Panc1 (cell line): ENCODE measurements around the gene PLCB4.

Experiments
- CTCF ChIP-seq: fragments of 450-650 bp; IDR thresholded peaks from 2 replicates; pipeline ENCODE4 v1.5.1; 2017; ENCODE audit warnings: mild to moderate bottlenecking
- SIN3A ChIP-seq: IDR thresholded peaks from 2 replicates; pipeline ENCODE4 v1.6.1; 2012; ENCODE audit warnings: low read depth, mild to moderate bottlenecking, low read length, moderate library complexity, borderline replicate concordance; ENCODE audit not compliant: insufficient read depth
- TCF7L2 ChIP-seq: IDR thresholded peaks from 2 replicates; pipeline ENCODE4 v1.6.1; 2011; ENCODE audit warnings: mild to moderate bottlenecking, low read depth, low read length, inconsistent platforms
- TF ChIP-seq, protein P1 (sequence below), 2 experiments: IDR thresholded peaks; 2 replicates each; pipeline ENCODE4 v1.6.1; 2011 to 2012; ENCODE audit warnings: low read depth in 2 of 2, control low read depth in 1 of 2, low read length in 1 of 2, mild to moderate bottlenecking in 1 of 2, moderate library complexity in 1 of 2; ENCODE audit not compliant: insufficient read depth in 1 of 2

DNA sequence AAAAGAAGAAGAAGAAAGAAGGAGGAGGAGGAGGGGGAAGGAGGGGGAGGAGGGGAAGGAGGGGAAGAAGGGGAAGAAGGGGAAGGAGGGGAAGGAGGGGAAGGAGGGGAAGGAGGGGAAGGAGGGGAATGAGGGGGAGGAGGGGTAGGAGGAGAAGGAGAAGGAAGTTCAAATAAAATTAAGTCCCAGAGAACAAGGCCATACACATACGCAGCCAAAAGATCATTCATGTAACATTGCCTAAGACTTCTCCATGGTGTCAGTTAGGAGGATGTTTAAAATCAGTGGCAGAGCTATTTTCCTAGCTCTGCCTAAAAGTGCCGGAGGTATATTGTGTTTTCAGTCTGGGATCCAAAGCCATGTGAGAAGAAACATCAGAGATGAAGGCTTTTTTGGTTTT, 75.8 kb downstream of the PLCB4 start:
- TF ChIP-seq CTCF (no peak), SIN3A (no peak), TCF7L2 (no peak)
- TF ChIP-seq, protein P1, sequence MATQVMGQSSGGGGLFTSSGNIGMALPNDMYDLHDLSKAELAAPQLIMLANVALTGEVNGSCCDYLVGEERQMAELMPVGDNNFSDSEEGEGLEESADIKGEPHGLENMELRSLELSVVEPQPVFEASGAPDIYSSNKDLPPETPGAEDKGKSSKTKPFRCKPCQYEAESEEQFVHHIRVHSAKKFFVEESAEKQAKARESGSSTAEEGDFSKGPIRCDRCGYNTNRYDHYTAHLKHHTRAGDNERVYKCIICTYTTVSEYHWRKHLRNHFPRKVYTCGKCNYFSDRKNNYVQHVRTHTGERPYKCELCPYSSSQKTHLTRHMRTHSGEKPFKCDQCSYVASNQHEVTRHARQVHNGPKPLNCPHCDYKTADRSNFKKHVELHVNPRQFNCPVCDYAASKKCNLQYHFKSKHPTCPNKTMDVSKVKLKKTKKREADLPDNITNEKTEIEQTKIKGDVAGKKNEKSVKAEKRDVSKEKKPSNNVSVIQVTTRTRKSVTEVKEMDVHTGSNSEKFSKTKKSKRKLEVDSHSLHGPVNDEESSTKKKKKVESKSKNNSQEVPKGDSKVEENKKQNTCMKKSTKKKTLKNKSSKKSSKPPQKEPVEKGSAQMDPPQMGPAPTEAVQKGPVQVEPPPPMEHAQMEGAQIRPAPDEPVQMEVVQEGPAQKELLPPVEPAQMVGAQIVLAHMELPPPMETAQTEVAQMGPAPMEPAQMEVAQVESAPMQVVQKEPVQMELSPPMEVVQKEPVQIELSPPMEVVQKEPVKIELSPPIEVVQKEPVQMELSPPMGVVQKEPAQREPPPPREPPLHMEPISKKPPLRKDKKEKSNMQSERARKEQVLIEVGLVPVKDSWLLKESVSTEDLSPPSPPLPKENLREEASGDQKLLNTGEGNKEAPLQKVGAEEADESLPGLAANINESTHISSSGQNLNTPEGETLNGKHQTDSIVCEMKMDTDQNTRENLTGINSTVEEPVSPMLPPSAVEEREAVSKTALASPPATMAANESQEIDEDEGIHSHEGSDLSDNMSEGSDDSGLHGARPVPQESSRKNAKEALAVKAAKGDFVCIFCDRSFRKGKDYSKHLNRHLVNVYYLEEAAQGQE (IDR thresholded peaks at IDR 0.05; ENCODE audit: insufficient read depth in 1 of 2, low read depth in 2 of 2, low read length in 1 of 2) = no peak
